Measurements from ENCODE around the gene DDAH2.

Gene DDAH2

DNA sequence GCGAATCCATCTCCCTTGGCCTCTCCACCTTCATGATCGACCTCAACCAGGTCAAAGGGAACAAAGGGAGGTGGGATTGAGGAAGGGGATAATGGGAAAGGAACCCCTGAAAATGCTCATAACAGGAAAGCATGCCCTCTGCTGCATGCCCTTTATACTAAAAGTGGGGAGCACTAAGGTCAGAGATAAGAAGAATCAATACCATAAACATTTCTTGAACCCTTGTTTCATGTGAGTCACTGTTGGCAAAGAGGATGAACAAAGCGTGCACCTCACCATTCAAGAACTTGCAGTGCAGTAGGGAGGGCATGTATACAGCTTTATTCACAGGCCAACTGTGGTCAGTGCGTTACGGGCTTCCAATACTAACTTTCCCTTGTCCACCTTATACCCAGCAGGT lies 31.7 kb upstream of the DDAH2 start:
- no peak for DNase-seq (ENCODE audit: low read depth)

DNA sequence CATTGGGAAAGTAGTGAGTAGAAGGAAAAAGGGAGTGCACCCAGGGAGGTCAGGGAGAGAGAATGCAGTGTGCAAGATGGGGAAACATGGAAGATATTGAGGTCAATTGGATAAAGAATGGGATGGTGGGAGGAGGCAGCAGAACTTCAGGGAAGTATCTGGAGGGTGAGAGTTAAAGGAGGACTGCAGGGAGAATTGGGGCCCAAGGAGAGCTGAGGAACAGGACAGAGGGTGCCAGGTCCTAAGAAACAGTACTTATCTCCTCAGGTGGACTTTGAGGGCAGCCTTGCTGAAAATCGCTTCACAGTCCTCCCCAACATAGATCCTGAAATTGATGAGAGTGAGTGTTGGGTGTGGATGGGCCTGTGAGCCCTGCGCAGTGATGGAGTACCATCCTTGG lies 29.2 kb upstream of the DDAH2 start:
- no peak for DNase-seq (ENCODE audit: low read depth)

DNA sequence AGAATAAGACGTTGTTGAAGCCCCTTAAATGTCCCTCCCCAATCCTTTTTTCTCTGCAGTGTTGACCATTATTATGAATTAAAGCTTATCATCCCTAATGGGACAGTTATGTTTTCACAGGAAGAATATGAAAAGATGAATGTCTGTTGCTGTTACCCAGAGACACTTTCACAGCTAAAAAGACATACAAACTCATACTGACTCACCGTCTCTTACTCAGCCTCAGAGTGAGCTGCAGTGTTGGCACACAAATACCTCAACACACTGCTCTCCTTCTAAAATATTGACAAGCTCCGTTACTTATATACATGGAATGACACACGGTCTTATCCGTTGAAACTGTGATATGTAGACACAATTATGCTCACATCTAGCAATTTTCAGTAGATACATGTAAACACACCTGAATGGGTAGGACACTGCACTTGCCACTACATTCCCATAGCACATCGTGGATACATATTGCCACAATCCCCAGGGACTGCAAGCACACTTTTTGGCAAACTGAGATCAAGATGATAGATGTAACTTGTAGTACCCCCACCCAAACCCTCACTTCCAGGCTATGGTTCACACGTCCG lies 23.7 kb upstream of the DDAH2 start:
- no peak for DNase-seq (ENCODE audit: low read depth)

DNA sequence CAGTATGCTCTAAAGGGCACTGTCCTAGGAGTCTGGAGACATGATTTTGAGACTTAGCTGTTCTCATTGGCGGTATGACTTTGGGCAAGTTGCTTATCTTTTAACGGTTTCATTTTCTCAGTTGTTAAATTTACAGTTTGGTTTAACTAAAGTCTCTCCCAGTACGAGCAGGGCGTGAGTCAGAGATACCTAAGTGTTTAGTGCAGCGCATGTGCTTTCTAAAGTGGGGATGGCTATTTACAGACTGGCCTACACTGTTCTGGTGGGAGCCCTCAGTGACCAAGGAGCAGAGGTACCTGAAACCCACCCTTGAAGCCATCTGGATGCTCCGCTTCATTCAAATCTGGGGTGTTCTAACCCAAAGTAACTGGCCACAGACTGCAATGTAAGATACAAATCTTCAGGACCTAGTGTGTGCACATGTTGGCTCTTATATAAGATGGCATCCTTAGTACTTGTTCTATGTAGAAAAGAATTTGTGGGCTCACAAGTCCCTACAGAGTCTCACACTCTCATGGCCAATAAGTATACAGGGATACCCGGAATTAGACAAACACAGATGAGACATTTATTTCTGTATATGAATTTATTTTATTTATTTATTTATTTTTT lies 21.4 kb upstream of the DDAH2 start:
- no peak for DNase-seq (ENCODE audit: low read depth)

DNA sequence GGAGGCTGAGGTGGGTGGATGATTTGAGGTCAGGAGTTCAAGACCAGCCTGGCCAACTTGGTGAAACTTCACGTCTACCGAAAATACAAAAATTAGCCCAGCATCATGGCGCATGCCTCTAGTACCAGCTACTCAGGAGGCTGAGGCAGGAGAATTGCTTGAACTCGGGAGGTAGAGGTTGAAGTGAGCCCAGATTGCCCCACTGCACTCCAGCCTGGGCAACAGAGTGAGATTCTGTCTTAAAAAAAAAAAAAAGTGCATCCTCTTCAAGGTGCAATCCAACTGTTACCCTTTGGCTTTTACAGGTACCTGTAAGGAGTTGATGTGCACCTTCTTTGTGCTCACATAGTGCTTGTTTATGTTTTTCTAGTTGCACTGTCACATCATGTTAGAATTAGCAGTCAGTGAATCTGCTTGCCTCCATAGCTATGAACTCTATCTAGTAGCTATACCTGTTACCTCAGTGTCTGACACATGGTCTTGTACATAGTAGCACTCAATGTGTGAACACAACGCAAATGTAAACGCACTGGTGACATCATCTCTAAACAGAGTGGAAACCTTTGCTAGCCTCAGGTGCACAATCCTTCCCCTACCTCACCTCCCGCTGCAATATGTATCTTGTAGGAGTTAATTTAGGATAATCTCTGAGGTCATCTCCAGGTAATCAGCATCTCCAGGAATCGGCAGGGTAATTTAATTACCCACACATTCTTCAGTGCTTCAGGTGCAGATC lies 20.4 kb upstream of the DDAH2 start:
- DNase-seq (ENCODE audit: low read depth): no peak

DNA sequence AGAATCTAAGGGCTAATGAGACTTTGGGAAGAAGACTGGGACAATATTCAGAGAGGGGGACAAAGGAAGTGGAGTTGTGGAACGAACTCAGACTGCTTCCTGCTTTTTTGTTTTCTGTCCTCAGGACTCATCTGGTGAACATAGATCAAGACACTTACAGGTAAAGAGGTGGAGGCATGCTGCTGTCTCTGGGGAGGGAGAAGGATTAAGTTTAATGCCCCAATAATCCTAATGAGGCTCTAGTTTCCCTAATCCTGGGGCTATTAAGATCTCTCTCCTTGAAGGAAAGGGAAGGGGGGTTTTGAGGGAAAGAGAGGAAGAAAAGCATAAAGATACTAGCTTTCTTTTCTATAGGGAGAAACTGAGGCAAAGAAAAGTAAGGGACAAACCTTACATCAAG lies 15.3 kb upstream of the DDAH2 start:
- DNase-seq (ENCODE audit: low read depth): no peak

DNA sequence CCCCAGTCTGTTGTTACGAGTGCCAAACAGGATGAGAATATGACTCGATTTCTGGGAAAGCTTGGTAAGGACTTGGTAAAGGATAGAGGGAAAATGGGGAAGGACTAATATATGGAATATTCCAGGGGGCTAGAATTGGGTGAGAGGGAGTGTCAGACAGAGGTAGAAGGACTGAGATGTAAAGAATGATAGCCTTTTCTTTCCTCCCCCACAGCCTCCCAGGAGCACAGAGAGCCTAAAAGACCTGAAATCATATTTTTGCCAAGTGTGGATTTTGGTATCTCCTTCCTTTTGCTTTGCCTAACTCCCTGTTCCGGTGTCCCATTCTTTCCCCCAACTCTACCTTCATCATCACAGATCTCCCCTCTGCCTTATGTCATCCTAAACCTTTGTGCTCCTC lies 13.8 kb upstream of the DDAH2 start:
- no peak for DNase-seq (ENCODE audit: low read depth)

DNA sequence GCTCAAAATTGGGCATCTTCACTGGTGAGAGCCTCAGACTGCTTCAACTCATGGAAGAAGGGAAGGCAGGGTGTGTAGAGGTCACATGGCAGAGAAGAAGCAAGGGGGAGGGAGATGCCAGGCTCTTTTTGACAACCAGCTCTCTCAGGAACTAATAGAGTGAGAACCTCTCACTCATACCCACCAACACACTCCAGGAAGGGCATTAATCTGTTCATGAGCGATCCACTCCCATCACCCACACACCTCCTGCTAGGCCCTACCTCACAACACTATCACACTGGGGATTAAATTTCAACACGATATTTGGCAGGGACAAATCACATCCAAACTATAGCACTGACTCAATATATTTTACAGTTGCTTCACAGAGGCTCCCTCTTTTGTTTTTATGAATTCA lies 12.7 kb upstream of the DDAH2 start:
- no peak for DNase-seq (ENCODE audit: low read depth)

DNA sequence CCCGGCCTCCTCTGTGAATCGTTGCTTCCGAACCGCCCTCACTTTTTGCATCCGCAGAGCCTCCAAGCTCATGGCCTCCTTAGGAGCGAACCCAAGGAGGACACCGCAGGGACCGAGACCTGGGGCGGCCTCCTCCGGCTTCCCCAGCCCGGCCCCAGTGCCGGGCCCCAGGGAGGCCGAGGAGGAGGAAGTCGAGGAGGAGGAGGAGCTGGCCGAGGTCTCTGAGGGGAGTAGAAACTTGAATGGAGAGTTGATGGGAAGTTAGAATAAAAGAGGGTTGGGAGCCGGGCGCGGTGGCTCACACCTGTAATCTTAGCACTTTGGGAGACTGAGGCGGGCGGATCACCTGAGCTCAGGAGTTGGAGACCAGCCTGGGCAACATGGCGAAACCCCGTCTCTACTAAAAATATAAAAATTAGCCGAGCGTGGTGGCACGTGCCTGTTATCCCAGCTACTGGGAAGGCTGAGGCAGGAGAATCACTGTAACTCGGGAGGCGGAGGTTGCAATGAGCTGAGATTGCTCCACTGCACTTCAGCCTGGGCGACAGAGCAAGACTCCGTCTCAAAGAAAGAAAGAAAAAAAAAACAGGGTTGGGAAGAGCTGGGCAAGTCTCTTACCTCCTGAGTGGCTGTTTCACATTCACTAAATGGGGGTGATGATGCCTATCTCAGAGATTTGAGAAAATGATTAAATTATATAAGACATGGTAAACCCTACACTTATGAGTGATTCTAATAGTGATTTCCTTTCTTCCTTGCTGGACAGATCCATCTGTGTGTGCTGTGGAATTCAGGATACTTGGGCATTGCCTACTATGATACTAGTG lies 11.5 kb upstream of the DDAH2 start:
- no peak for DNase-seq (ENCODE audit: low read depth)

DNA sequence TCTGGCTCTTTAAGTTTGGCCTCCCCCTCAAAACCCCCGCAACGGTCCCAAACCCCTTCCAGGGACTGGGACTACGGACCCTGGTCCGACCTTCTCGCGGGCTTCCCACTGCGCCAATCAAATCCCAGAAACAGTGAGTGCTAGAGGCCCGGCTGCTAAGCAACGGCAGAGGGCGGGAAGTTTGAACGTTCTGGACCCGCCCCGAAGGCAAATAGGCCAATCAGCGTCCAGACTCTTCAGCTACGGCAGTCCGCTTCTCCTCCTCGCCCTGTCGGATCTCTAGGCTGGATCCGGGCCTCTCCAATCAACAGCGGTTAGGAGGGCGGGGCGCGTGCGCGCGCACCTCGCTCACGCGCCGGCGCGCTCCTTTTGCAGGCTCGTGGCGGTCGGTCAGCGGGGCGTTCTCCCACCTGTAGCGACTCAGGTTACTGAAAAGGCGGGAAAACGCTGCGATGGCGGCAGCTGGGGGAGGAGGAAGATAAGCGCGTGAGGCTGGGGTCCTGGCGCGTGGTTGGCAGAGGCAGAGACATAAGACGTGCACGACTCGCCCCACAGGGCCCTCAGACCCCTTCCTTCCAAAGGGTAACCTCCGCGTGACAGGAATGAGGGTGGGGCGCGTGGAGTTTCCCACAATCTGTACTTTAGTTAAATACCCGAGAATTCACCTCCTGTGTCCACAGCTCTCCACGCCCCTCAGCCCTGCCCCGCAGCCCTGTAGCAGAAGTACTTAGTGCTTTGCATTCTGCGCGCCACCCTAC lies 10.7 kb upstream of the DDAH2 start, which contains the start of gene MSH5:
Gene MSH5, plus strand, starts transcription at position 367 of the 758 bp plus-strand sequence. CDS start 462 bp downstream, outside the sequence.
- peak; percentile 97 for DNase-seq (ENCODE audit: low read depth)

DNA sequence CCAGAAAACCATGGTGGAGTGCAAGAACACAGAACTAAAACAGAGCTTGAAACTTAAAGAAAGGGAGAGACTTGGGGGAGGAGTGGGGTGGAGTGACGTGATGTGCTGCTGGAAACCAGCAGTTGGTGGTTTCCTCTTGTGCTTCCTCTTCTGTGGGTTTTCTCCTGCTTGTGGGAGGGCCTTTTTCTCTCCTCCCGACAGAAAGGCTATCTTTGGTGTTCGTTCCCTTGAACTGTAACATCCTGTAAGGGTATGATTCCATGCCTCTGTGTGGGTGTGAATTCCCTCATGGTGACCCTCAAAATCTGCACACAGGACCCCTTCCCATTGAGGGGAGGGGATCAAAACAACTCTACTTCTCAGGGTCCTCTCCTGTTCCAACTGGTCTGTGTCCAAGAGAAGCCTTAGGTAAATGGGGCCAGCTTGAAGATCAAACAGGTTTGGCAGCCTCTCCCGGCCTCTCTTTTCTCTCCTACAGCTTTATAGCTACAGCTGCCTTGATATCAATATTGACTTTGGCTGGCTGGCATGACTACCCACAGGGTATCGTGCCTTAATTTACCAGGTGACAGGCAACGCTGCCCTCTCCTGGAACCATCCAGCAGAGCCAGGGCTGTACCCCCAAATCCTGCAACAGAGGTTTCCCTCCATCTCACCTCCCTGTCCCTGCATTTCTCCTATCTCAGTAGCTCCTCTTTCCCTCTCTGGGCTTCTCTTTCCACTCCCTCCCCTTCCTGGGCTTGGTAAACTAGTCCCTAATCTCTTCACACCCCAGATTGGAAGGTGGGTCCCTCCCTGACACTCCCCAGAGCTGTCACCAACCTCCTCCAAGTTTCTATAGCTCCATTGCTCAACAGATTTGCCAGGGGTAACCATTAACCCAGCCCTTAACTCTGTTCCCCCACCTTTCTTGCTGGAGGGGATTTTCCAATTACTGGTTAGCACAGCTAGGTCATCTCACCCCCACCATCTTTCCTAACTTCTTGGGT lies 9.2 kb upstream of the DDAH2 start:
- DNase-seq (ENCODE audit: low read depth): peak; percentile 68

DNA sequence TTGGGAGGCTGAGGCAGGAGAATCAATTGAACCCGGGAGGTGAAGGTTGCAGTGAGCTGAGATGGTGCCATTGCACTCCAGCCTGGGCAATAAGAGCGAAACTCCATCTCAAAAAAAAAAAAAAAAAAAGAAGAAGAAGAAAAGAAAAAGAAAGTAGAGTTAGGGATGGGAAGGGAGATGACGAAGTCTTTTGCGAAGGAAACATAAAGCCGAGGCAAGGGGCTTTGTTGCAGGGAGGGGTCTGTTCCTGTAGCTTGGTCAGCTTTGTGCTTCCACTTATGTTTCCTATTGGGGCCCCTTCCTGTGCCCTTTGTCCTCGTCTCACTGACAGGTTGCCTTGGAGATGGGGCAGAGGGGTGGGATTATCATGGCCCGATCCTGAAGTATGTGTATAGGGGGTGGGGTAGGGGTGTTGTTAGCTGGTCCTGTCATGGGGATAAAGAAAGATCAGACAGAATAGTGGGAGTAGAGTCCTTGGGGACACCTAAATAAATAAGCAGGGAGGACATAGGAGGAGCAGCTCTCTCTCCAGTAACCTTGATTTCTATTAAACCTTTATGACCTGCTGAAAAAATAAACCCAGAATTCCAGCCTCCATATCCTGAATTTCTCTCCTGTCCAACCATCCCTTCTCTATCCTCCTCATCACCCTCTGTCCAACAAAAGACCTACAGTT lies 8.4 kb upstream of the DDAH2 start:
- no peak for DNase-seq (ENCODE audit: low read depth)

DNA sequence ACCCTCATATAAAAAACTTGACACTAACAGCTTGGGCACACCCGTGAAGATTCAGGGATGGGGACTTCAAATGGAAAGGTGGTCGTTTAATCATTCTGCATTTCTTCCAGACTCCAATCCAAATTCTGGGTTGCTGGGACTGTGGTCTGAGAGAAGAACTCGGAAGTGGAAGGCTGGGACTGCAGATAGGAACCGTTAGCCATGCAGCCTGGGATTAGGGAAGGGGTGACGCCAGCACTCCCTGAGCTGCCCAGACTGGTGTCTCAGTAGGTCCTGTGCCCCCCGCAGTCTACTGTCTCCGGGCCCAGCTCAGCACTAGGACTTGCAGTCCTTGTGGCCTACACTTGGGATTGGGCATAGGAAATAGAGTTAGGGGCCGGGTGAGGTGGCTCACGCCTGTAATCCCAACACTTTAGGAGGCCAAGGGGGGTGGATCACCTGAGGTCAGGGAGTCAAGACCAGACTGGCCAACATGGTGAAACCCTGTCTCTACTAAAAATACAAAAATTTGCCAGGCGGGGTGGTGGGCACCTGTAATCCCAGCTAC lies 7.7 kb upstream of the DDAH2 start:
- DNase-seq (ENCODE audit: low read depth): no peak

DNA sequence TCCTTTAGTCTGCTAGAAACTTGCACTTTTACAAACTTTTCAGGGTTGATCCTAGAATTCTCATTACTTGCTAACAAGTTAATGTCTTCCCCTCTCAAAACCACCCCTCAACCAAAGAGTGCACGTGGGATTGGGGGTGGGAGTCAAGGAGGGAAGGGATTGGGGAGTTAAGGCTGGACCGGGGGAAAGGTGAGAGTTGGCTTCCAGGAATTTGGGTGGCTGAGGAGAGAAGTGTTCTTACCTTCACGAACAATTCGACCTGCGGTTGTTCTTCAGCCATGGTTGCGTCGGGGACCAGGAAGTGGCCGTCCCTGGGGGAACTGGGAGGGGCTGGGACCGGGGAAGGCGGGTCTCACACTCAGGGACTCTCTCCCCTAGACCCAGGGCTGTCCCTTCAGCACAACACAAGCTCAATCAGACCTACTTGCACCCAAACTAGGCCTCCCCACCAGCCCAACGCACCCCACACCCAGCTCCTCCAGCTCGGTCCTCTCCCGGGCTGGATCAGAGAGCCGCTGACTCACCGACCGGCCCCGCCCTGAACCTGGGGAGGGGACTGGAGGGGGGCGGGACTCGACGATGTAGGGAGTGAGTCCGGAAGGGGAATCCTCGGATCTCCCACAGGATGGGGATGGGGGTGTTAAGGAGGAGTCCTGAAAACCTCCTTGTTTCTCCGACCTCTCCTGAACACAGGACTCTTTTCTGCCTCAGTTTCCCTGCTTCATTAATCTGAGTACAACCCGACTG lies 7.1 kb upstream of the DDAH2 start, which contains the start of gene CLIC1:
Gene CLIC1, minus strand, starts transcription at position 510 of the 747 bp plus-strand sequence. Its CDS starts 230 bp downstream, at position 280.
- DNase-seq (ENCODE audit: low read depth): no peak

DNA sequence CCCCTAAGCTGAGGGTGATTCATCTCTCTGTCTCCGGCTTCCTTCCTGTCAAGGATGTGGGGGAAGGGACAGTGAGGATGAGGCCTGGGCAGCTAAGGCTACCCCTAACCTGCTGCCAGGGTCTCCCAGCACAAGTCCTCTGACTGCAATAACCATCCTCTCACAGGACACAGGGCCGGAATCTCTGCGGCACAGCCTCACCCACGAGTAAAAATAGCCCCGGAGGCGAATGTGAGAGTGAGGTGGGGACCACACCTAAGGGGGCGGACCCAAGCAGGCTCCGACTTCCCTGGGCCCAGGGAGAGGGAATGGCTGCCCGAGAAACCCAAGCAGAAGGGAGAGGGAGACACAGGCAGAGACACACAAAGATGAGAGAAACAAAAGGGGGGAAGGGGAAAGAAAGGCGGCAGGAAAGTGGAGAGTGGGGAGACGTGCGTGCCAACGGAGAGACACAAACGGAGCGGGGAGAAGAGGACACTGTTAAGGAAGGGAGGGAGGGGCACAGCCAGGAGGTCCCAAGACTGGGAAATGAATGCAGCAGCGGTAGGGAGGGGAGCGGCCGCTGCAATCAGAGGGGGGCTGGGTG lies 5.8 kb upstream of the DDAH2 start:
- DNase-seq (ENCODE audit: low read depth): peak; percentile 78

DNA sequence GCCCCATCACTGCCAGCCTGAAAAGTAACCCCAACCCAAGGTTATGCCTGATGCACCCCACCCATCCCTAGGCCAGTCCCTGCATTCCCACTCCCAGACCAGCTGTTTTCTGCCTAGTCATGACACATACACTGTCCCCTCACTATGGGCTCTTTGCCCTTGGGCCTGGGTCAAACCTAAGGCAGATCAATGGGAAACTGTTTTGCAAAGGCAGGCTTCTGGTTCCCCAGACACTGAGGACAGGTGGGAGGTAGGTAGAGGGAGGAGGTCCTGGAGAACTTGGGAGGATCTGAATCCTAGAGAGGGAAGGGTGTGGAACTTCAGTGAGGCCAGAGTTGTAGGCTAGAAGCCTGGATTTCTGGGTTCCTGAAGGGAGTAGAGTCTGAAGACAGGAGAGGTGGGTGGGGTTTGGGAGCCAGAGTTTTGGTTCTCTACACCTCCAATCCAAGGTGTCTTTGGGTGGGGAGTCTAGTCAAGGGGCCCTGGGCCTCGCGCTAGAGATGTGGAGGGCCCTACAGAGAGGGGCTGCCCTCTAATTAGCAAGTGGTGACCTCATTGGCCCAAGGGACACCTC lies 5.2 kb upstream of the DDAH2 start:
- no peak for DNase-seq (ENCODE audit: low read depth)

DNA sequence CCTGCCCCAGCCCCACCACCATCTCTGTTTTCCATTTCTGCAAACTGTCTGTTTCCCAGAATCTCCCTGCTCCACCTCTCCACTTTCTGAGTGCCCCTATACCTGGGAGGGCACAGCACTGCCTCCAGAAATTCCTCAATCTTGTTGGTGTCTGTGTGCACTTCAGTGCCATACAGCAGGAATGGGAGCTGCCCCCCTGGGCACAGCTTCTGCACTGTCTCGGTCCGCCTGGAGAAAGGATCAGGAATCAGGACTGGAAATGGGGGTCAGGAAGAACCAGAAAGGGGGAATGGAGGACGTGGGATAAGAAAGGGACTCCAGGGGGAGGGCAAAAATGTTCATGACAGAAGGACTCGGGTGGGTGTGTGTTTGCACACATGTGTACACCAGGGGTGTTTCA lies 4.6 kb upstream of the DDAH2 start:
- no peak for DNase-seq (ENCODE audit: low read depth)

DNA sequence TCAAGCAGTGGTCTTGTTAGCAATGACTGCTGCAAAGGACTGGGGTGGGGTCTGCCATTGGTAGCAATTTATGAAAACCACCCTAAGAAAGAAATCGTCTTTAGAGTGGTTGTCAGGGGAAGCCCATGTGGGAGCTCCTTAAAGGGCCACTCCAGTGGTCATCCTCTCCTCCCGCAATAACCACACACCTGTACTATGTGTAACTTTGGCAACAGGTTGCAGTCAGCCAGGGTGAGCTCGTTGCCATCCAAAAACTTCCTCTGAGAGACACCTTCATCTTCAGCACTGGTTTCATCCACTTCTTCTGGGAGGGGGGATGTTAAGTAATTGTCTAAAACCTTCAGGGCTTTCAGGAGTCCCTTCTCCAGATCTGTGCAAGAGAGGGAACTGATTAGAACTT lies 2.9 kb upstream of the DDAH2 start:
- DNase-seq (ENCODE audit: low read depth): no peak
